Neuronal stem cell (in vitro differentiated cells): Measurements from ENCODE around the gene ESPNL.

Experiments used
- DNase-seq: peaks from one replicate; pipeline ENCODE4 v3.0.0-alpha.2; 2013; ENCODE audit warnings: low spot score
- H2AFZ ChIP-seq: one replicate; pipeline ENCODE4 v1.6.1; 2013; ENCODE audit warnings: mild to moderate bottlenecking, low read length, inconsistent platforms
- H2AK5ac ChIP-seq: 2 replicates; pipeline ENCODE4 v1.6.1; 2013; ENCODE audit warnings: low read depth, mild to moderate bottlenecking, inconsistent platforms, low read length, moderate library complexity, mixed read lengths
- H2BK120ac ChIP-seq: 2 replicates; pipeline ENCODE4 v1.6.1; 2013; ENCODE audit warnings: low read depth, mild to moderate bottlenecking, inconsistent platforms, low read length, moderate library complexity, mixed read lengths
- H2BK12ac ChIP-seq: one replicate; pipeline ENCODE4 v1.6.1; 2013; ENCODE audit warnings: low read length, inconsistent platforms
- H2BK15ac ChIP-seq: 2 replicates; pipeline ENCODE4 v1.6.1; 2013; ENCODE audit warnings: mild to moderate bottlenecking, low read length, inconsistent platforms, mixed read lengths
- H2BK5ac ChIP-seq: one replicate; pipeline ENCODE4 v1.6.1; 2013; ENCODE audit warnings: inconsistent platforms, mild to moderate bottlenecking, low read length, moderate library complexity
- H3K14ac ChIP-seq: one replicate; pipeline ENCODE4 v1.6.1; 2013; ENCODE audit warnings: low read length, inconsistent platforms
- H3K18ac ChIP-seq: 2 replicates; pipeline ENCODE4 v1.6.1; 2013; ENCODE audit warnings: low read length, inconsistent platforms
- H3K23ac ChIP-seq: 2 replicates; pipeline ENCODE4 v1.6.1; 2013; ENCODE audit warnings: low read depth, mild to moderate bottlenecking, mixed read lengths, low read length, inconsistent platforms; ENCODE audit not compliant: poor library complexity
- H3K27ac ChIP-seq: replicated peaks from 3 replicates; pipeline ENCODE4 v1.5.1; 2013; ENCODE audit warnings: low read length, inconsistent platforms
- H3K27me3 ChIP-seq, 3 experiments: 2 replicates each; pipeline ENCODE4 v1.6.1; 2013; ENCODE audit warnings: low read length in 3 of 3, mild to moderate bottlenecking in 2 of 3, inconsistent platforms in 1 of 3, low read depth in 1 of 3, mixed read lengths in 1 of 3, moderate library complexity in 1 of 3; ENCODE audit not compliant: control insufficient read depth in 3 of 3, insufficient read depth in 3 of 3
- H3K36me3 ChIP-seq, 2 donors: replicated peaks in 1 of 2; 2 replicates each; pipeline ENCODE4 v1.6.1; 2013; ENCODE audit warnings: low read length in 2 of 2; ENCODE audit not compliant: control insufficient read depth in 2 of 2, insufficient read depth in 2 of 2
- H3K4ac ChIP-seq: 2 replicates; pipeline ENCODE4 v1.6.1; 2013; ENCODE audit warnings: inconsistent platforms, mild to moderate bottlenecking, low read length, moderate library complexity
- H3K4me1 ChIP-seq, 2 donors: 1 replicate in 1 of 2; 2 replicates in 1 of 2; pipeline ENCODE4 v1.6.1; 2013; ENCODE audit warnings: low read length in 2 of 2, low read depth in 1 of 2; ENCODE audit not compliant: control insufficient read depth in 2 of 2, insufficient read depth in 1 of 2
- H3K4me2 ChIP-seq: one replicate; pipeline ENCODE4 v1.6.1; 2013; ENCODE audit warnings: mild to moderate bottlenecking, low read length, inconsistent platforms; ENCODE audit not compliant: insufficient read depth, poor library complexity, severe bottlenecking
- H3K4me3 ChIP-seq, 2 donors: 2 replicates each; pipeline ENCODE4 v1.5.1; 2013; ENCODE audit warnings: low read length in 2 of 2, mild to moderate bottlenecking in 2 of 2, inconsistent platforms in 1 of 2, moderate library complexity in 1 of 2
- H3K79me1 ChIP-seq: one replicate; pipeline ENCODE4 v1.6.1; 2013; ENCODE audit warnings: low read depth, mild to moderate bottlenecking, inconsistent platforms, low read length, moderate library complexity
- H3K9ac ChIP-seq: one replicate; pipeline ENCODE4 v1.6.1; 2013; ENCODE audit warnings: mild to moderate bottlenecking, low read depth, low read length, inconsistent platforms; ENCODE audit not compliant: poor library complexity
- H3K9me3 ChIP-seq, 2 donors: replicated peaks in 1 of 2; 2 replicates each; pipeline versions ENCODE3 to v1.6.1; 2013; ENCODE audit warnings: low read length in 2 of 2, mild to moderate bottlenecking in 2 of 2, inconsistent platforms in 1 of 2, low read depth in 1 of 2, mixed read lengths in 1 of 2, moderate library complexity in 1 of 2; ENCODE audit not compliant: control insufficient read depth in 2 of 2, insufficient read depth in 1 of 2
- H4K8ac ChIP-seq: one replicate; pipeline ENCODE4 v1.6.1; 2013; ENCODE audit warnings: low read depth, mild to moderate bottlenecking, inconsistent platforms, low read length, moderate library complexity
- H4K91ac ChIP-seq: one replicate; pipeline ENCODE4 v1.6.1; 2013; ENCODE audit warnings: low read length, low read depth, mild to moderate bottlenecking, inconsistent platforms; ENCODE audit not compliant: poor library complexity
- WGBS, 2 donors: extraction: QIAGEN DNeasy Blood & Tissue Kit; methylation state at CpG; one replicate each; pipeline ENCODE4 v1.1.7; 2013; ENCODE audit warnings: missing lambda C conversion rate in 2 of 2, mixed read lengths in 1 of 2; ENCODE audit not compliant: insufficient read length in 2 of 2, insufficient replicate concordance in 1 of 2; ENCODE audit errors: extremely low coverage in 2 of 2; 5-methylcytosine and 5-hydroxymethylcytosine counted together

Gene ESPNL

DNA sequence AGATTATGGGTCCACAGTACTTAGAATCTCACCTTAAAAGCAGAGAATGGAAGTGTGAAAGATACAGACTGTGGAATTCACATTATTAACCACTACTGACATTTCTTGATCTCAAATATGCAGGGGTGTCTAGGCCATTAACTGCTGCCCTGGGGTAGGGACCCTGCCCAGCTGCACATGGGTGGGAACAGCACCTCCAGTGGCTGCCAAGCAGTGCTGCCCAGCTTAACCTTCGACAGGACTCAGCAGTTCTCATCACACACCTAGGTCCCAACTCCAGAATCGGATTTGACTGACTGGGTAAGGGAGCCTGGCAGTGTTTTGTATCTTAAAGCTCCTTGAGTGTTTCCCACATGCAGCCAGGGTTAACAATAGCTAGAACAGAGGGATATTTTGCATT lies 73.6 kb downstream of the ESPNL start:
- H2BK5ac ChIP-seq: no peak overlapping the region
- no peak overlapping the region for H3K14ac ChIP-seq
- no peak overlapping the region for H2AFZ ChIP-seq
- H2BK120ac ChIP-seq: no peak overlapping the region
- no peak overlapping the region for H3K4me2 ChIP-seq
- H3K79me1 ChIP-seq: no peaks in the 10 kb centered on the region
- H3K4ac ChIP-seq: no peak overlapping the region
- H3K4me3 ChIP-seq: no peak overlapping the region
- H3K36me3 ChIP-seq: peaks cover 49 to 94% of the 10 kb centered on the region in 2 donors
- H3K9me3 ChIP-seq: no peaks in the 10 kb centered on the region
- no peak overlapping the region for H3K27ac ChIP-seq
- no peak overlapping the region for H2BK12ac ChIP-seq
- H3K9ac ChIP-seq: no peak overlapping the region
- no CpG with 5 or more reads among the region's 2 CpGs for WGBS, 2 donors
- no peaks in the 10 kb centered on the region for H3K27me3 ChIP-seq
- no peak overlapping the region for H3K23ac ChIP-seq
- no peak overlapping the region for H2BK15ac ChIP-seq
- H3K18ac ChIP-seq: no peak overlapping the region
- H2AK5ac ChIP-seq: no peak overlapping the region
- no peaks in the 10 kb centered on the region for H3K4me1 ChIP-seq
- no peak for DNase-seq
- H4K91ac ChIP-seq: no peak overlapping the region
- no peak overlapping the region for H4K8ac ChIP-seq

DNA sequence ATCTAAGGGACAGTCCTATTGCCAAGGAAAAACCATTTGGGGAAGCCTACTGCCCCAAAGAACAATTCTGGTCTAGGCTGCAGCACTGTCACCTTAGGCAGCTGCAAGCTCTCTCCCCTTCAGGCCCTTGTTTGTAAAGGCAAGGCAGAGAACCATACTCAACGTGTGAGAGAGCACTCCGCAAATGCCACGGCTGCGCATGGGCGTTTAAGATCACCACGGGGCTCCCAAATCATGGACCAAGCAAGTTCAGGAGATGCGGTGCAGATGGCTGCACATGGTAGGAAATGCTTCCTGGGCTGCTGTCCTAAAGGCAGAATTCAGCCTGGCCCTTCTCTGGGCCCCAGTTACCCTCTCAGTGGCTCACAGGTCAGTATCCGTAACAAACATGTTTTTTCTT lies 74.2 kb downstream of the ESPNL start:
- no peak overlapping the region for H3K18ac ChIP-seq
- H3K14ac ChIP-seq: no peak overlapping the region
- H3K27ac ChIP-seq: no peak overlapping the region
- H3K27me3 ChIP-seq: no peaks in the 10 kb centered on the region
- no peak overlapping the region for H3K4ac ChIP-seq
- H3K9me3 ChIP-seq: no peaks in the 10 kb centered on the region
- no peak overlapping the region for H4K8ac ChIP-seq
- no peaks in the 10 kb centered on the region for H3K4me1 ChIP-seq
- no peak overlapping the region for H2AFZ ChIP-seq
- H2AK5ac ChIP-seq: no peak overlapping the region
- no peak overlapping the region for H2BK15ac ChIP-seq
- no peak overlapping the region for H2BK5ac ChIP-seq
- H2BK12ac ChIP-seq: no peak overlapping the region
- no peaks in the 10 kb centered on the region for H3K79me1 ChIP-seq
- no CpG with 5 or more reads among the region's 8 CpGs for WGBS, 2 donors
- no peak overlapping the region for H4K91ac ChIP-seq
- H2BK120ac ChIP-seq: no peak overlapping the region
- no peak for DNase-seq
- H3K23ac ChIP-seq: no peak overlapping the region
- H3K36me3 ChIP-seq: peaks cover 49 to 94% of the 10 kb centered on the region in 2 donors
- H3K4me3 ChIP-seq: no peak overlapping the region
- H3K9ac ChIP-seq: no peak overlapping the region
- no peak overlapping the region for H3K4me2 ChIP-seq

DNA sequence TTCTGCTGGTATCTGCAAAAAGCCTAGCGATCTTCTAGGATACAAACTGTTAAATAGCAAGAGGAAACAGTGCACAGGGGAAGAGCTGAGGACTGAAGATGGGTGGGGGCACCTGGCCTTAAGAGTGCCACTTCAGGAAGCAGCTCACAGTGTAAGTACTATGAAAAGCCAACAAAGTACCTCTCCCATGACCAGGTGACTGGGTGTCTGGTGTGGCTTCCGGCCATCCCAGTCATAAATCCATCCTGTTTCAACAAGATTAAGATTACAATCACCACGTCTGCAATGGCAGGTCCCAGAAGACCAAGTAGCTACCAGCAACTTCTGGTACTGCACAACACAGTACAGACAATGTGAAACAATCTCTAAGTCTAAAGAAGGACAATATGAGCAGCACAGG lies 74.6 kb downstream of the ESPNL start:
- DNase-seq: no peak
- WGBS, 2 donors: no CpG with 5 or more reads among the region's 3 CpGs

DNA sequence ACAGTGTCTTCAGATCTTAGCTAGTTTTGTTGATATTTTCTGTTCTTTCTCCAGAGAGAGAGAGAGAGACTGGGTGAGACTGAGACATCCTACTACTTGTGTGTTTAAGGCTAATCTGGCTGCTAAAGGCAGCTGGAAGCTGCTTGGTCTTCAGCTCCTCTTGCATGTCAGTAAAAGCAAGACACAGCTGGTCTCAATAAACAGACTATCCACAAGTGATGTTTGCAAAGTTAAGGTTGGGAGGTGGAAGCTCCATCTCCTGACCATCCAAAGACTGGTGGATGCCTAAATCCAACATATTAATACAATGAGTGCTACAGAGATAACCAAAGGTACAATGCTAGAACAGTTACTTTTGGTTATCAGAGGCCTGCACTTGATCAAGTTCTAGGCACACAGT lies 76.5 kb downstream of the ESPNL start:
- H2BK120ac ChIP-seq: no peak overlapping the region
- no peak overlapping the region for H2AK5ac ChIP-seq
- H2AFZ ChIP-seq: no peak overlapping the region
- no peak overlapping the region for H2BK5ac ChIP-seq
- no peak overlapping the region for H2BK12ac ChIP-seq
- no peak overlapping the region for H3K9ac ChIP-seq
- no peak overlapping the region for H2BK15ac ChIP-seq
- no peak overlapping the region for H3K4me3 ChIP-seq
- H3K4me2 ChIP-seq: no peak overlapping the region
- no peak overlapping the region for H4K8ac ChIP-seq
- H3K4me1 ChIP-seq: no peaks in the 10 kb centered on the region
- no peak overlapping the region for H3K18ac ChIP-seq
- no peak overlapping the region for H4K91ac ChIP-seq
- H3K27ac ChIP-seq: no peak overlapping the region
- H3K27me3 ChIP-seq: no peaks in the 10 kb centered on the region
- H3K36me3 ChIP-seq: peaks cover 46 to 96% of the 10 kb centered on the region in 2 donors
- no peak for DNase-seq
- no peak overlapping the region for H3K14ac ChIP-seq
- no peaks in the 10 kb centered on the region for H3K9me3 ChIP-seq
- H3K23ac ChIP-seq: no peak overlapping the region
- H3K79me1 ChIP-seq: no peaks in the 10 kb centered on the region
- no peak overlapping the region for H3K4ac ChIP-seq

More for the DNA sequence above, 74.6 kb downstream of the ESPNL start:
- Histone ChIP-seq H2BK5ac (no peak overlapping the region), H3K4me1 (no peaks in the 10 kb centered on the region), H3K4me3 (no peak overlapping the region), H2AFZ (no peak overlapping the region), H3K9me3 (no peaks in the 10 kb centered on the region), H4K8ac (no peak overlapping the region), H3K14ac (no peak overlapping the region), H4K91ac (no peak overlapping the region), H2BK15ac (no peak overlapping the region), H3K4ac (no peak overlapping the region), H2AK5ac (no peak overlapping the region), H2BK12ac (no peak overlapping the region), H3K36me3 (peaks cover 50 to 94% of the 10 kb centered on the region in 2 donors), H3K4me2 (no peak overlapping the region), H2BK120ac (no peak overlapping the region), H3K18ac (no peak overlapping the region), H3K27ac (no peak overlapping the region), H3K23ac (no peak overlapping the region), H3K9ac (no peak overlapping the region), H3K79me1 (no peaks in the 10 kb centered on the region), H3K27me3 (no peaks in the 10 kb centered on the region)
